IMR-90 (cell line): Measurements from ENCODE around the gene VEGFC. TPM values are rescaled to one million over a fixed set of nuclear protein-coding genes. Genes with fewer than 3 reads are reported as not detected.

Experiments used
- ATAC-seq: fragments of 200-7000 bp; cut with Tn5 transposase; 2 replicates; pipeline ENCODE4 v1.9.1; 2020; ENCODE audit warnings: low read depth, mild to moderate bottlenecking, moderate library complexity
- BruUV-seq: library from RNA; stranded (reverse); fragments of 400-500 nt; replicated peaks from 2 replicates; lab custom pipeline; 2021; lab: Mats Ljungman, UMichigan
- CTCF ChIA-PET: fragments of 300-600 bp; formaldehyde crosslinking; extraction: SDS; loops from one replicate; lab custom pipeline; 2021; ENCODE audit warnings: antibody characterized with exemption; lab: Yijun Ruan, JAX
- POLR2A ChIA-PET: fragments of 300-600 bp; sonication (Branson Sonifier 250); formaldehyde crosslinking; loops from one replicate; lab custom pipeline; 2022; ENCODE audit warnings: antibody characterized with exemption; ENCODE audit not compliant: unreplicated experiment; lab: Charles Lee
- DNase-seq: peaks from one replicate; pipeline ENCODE4 v3.0.0; 2013
- H2AFZ ChIP-seq: replicated peaks from 2 replicates; pipeline ENCODE3; 2013; ENCODE audit warnings: low read length, mild to moderate bottlenecking; ENCODE audit not compliant: poor library complexity
- H2AK5ac ChIP-seq: 2 replicates; pipeline ENCODE4 v1.6.1; 2013; ENCODE audit warnings: low read depth, low read length, inconsistent platforms
- H2AK9ac ChIP-seq: replicated peaks from 2 replicates; pipeline ENCODE3; 2013; ENCODE audit warnings: mild to moderate bottlenecking, low read depth, low read length, moderate library complexity; ENCODE audit not compliant: poor library complexity
- H2BK120ac ChIP-seq: 2 replicates; pipeline ENCODE4 v1.6.1; 2013; ENCODE audit warnings: low read depth, low read length, inconsistent platforms
- H2BK15ac ChIP-seq: 3 replicates; pipeline ENCODE4 v1.6.1; 2013; ENCODE audit warnings: low read depth, low read length, inconsistent platforms
- H2BK20ac ChIP-seq: 2 replicates; pipeline ENCODE4 v1.6.1; 2013; ENCODE audit warnings: low read depth, mild to moderate bottlenecking, inconsistent platforms, low read length, moderate library complexity
- H2BK5ac ChIP-seq: 2 replicates; pipeline ENCODE4 v1.6.1; 2013; ENCODE audit warnings: mild to moderate bottlenecking, low read depth, low read length, inconsistent platforms; ENCODE audit not compliant: poor library complexity, severe bottlenecking
- H3K14ac ChIP-seq: replicated peaks from 2 replicates; pipeline ENCODE4 v1.6.1; 2013; ENCODE audit warnings: low read depth, low read length, inconsistent platforms
- H3K18ac ChIP-seq: 2 replicates; pipeline ENCODE4 v1.6.1; 2013; ENCODE audit warnings: low read depth, low read length, control low read depth
- H3K23ac ChIP-seq: 2 replicates; pipeline ENCODE4 v1.6.1; 2013; ENCODE audit warnings: low read depth, low read length, inconsistent platforms
- H3K27ac ChIP-seq: 2 replicates; pipeline ENCODE4 v1.5.1; 2013; ENCODE audit warnings: mild to moderate bottlenecking, control low read depth, low read length; ENCODE audit not compliant: insufficient read depth
- H3K27me3 ChIP-seq: 2 replicates; pipeline ENCODE4 v1.6.1; 2013; ENCODE audit warnings: low read length; ENCODE audit not compliant: control insufficient read depth, insufficient read depth
- H3K36me3 ChIP-seq: 2 replicates; pipeline ENCODE4 v1.6.1; 2013; ENCODE audit warnings: low read length, mixed read lengths; ENCODE audit not compliant: control insufficient read depth, insufficient read depth
- H3K4ac ChIP-seq: 2 replicates; pipeline ENCODE4 v1.6.1; 2013; ENCODE audit warnings: low read depth, low read length, inconsistent platforms
- H3K4me1 ChIP-seq: 2 replicates; pipeline ENCODE4 v1.6.1; 2013; ENCODE audit warnings: low read length, mixed read lengths; ENCODE audit not compliant: control insufficient read depth, insufficient read depth
- H3K4me2 ChIP-seq: 2 replicates; pipeline ENCODE4 v1.6.1; 2013; ENCODE audit warnings: low read depth, mild to moderate bottlenecking, control low read depth, low read length, moderate library complexity
- H3K4me3 ChIP-seq: 2 replicates; pipeline ENCODE4 v1.5.1; 2013; ENCODE audit warnings: low read depth, mild to moderate bottlenecking, control low read depth, low read length, moderate library complexity; ENCODE audit not compliant: insufficient read depth
- H3K56ac ChIP-seq: 2 replicates; pipeline ENCODE4 v1.6.1; 2013; ENCODE audit warnings: low read length, inconsistent platforms; ENCODE audit not compliant: insufficient read depth; ENCODE audit errors: extremely low read depth
- H3K79me1 ChIP-seq, 2 experiments: 2 replicates each; pipeline ENCODE4 v1.6.1; 2013; ENCODE audit warnings: low read length in 2 of 2, inconsistent platforms in 1 of 2, low read depth in 1 of 2
- H3K9ac ChIP-seq: 2 replicates; pipeline ENCODE4 v1.6.1; 2013; ENCODE audit warnings: low read depth, low read length, control low read depth
- H3K9me1 ChIP-seq: 2 replicates; pipeline ENCODE4 v1.6.1; 2013; ENCODE audit warnings: low read length, inconsistent platforms; ENCODE audit not compliant: insufficient read depth
- H3K9me3 ChIP-seq: 2 replicates; pipeline ENCODE4 v1.6.1; 2013; ENCODE audit warnings: low read length; ENCODE audit not compliant: control insufficient read depth, insufficient read depth
- H4K20me1 ChIP-seq: 2 replicates; pipeline ENCODE4 v1.6.1; 2013; ENCODE audit warnings: low read length, inconsistent platforms; ENCODE audit not compliant: insufficient read depth
- H4K5ac ChIP-seq: 2 replicates; pipeline ENCODE4 v1.6.1; 2013; ENCODE audit warnings: mild to moderate bottlenecking, low read depth, low read length, control low read depth
- H4K8ac ChIP-seq, 2 experiments: 2 replicates each; pipeline ENCODE4 v1.6.1; 2013; ENCODE audit warnings: low read depth in 2 of 2, low read length in 2 of 2, control low read depth in 1 of 2, inconsistent platforms in 1 of 2
- H4K91ac ChIP-seq: 2 replicates; pipeline ENCODE4 v1.6.1; 2013; ENCODE audit warnings: low read depth, low read length, inconsistent platforms; ENCODE audit not compliant: insufficient read depth
- CEBPB ChIP-seq: IDR thresholded peaks from 2 replicates; pipeline ENCODE4 v1.6.1; 2012; ENCODE audit warnings: low read depth, low read length, improper control_type of control experiment
- CHD1 ChIP-seq: IDR thresholded peaks from 2 replicates; pipeline ENCODE4 v1.6.1; 2012; ENCODE audit warnings: low read depth, low read length, improper control_type of control experiment
- FOS ChIP-seq: fragments of 150-350 bp; IDR thresholded peaks from 2 replicates; pipeline ENCODE4 v1.6.1; 2016; ENCODE audit warnings: low read depth, low read length
- MAFK ChIP-seq: IDR thresholded peaks from 2 replicates; pipeline ENCODE4 v1.6.1; 2012; ENCODE audit warnings: low read depth, low read length, improper control_type of control experiment
- MAZ ChIP-seq: IDR thresholded peaks from 2 replicates; pipeline ENCODE4 v1.6.1; 2012; ENCODE audit warnings: low read depth, mild to moderate bottlenecking, low read length, improper control_type of control experiment, moderate library complexity, borderline replicate concordance
- MXI1 ChIP-seq: IDR thresholded peaks from 2 replicates; pipeline ENCODE4 v1.6.1; 2012; ENCODE audit warnings: low read depth, mild to moderate bottlenecking, low read length, moderate library complexity, borderline replicate concordance
- NFE2L2 ChIP-seq: fragments of 150-350 bp; IDR thresholded peaks from 2 replicates; pipeline ENCODE4 v1.6.1; 2016; ENCODE audit warnings: low read depth, mild to moderate bottlenecking, low read length
- POLR2A ChIP-seq: IDR thresholded peaks from 2 replicates; pipeline ENCODE4 v1.6.1; 2012; ENCODE audit warnings: mild to moderate bottlenecking, low read depth, low read length
- RAD21 ChIP-seq: IDR thresholded peaks from 2 replicates; pipeline ENCODE4 v1.6.1; 2012; ENCODE audit warnings: low read length, improper control_type of control experiment
- RCOR1 ChIP-seq: IDR thresholded peaks from 2 replicates; pipeline ENCODE4 v1.6.1; 2012; ENCODE audit warnings: mild to moderate bottlenecking, low read length, improper control_type of control experiment; ENCODE audit not compliant: insufficient replicate concordance
- RFX5 ChIP-seq: IDR thresholded peaks from 2 replicates; pipeline ENCODE4 v1.8.0; 2012; ENCODE audit warnings: low read depth, mild to moderate bottlenecking, low read length, moderate library complexity
- SMC3 ChIP-seq: fragments of 150-350 bp; IDR thresholded peaks from 2 replicates; pipeline ENCODE4 v1.6.1; 2016; ENCODE audit warnings: low read depth, mild to moderate bottlenecking, antibody characterized with exemption, low read length, moderate library complexity
- WGBS, 2 experiments: methylation state at CpG; one replicate each; pipeline versions ENCODE4 v1.1.5 to v1.1.7; 2013; ENCODE audit warnings: missing lambda C conversion rate in 2 of 2; ENCODE audit not compliant: insufficient read length in 1 of 2; ENCODE audit errors: extremely low coverage in 2 of 2; 5-methylcytosine and 5-hydroxymethylcytosine counted together
- dilution Hi-C: fragments of 300-500 bp; cut with HindIII; formaldehyde crosslinking; loops from one replicate; pipeline ENCODE4 v1.14.3; 2018; ENCODE audit warnings: low sequenced_read_pairs; ENCODE audit not compliant: unreplicated experiment
- in situ Hi-C: fragments of 300-500 bp; cut with MboI; formaldehyde crosslinking; loops from 3 replicates; pipeline ENCODE4 v1.14.3; 2019; ENCODE audit warnings: low sequenced_read_pairs, inconsistent platforms, mixed read lengths
- intact Hi-C: fragments of 100-400 bp; cut with micrococcal nuclease; formaldehyde crosslinking; loops from 2 replicates; pipeline ENCODE4 v1.10.0; 2022
- polyA plus RNA-seq, 3 experiments: library from polyadenylated mRNA; depleted of rRNA; stranded (reverse); fragments of >200 nt; gene quantifications; 2 replicates each; pipeline ENCODE4 v1.2.3, GENCODE V29; 2012; ENCODE audit warnings: low replicate concordance in 1 of 3
- total RNA-seq: library from RNA; depleted of rRNA; stranded (reverse); fragments of >200 nt; gene quantifications from 2 replicates; pipeline ENCODE4 v1.2.3, GENCODE V29; 2012
- TF ChIP-seq, protein P1 (sequence below): fragments of 150-350 bp; IDR thresholded peaks from 2 replicates; pipeline ENCODE4 v1.6.1; 2016; ENCODE audit warnings: low read depth, mild to moderate bottlenecking, low read length, moderate library complexity, borderline replicate concordance
- TF ChIP-seq, protein P2 (sequence below): conservative IDR thresholded peaks from 2 replicates; pipeline ENCODE4 v1.5.1; 2012; ENCODE audit warnings: mild to moderate bottlenecking, low read depth, low read length, improper control_type of control experiment
- TF ChIP-seq, protein P3 (sequence below): fragments of 150-350 bp; IDR thresholded peaks from 2 replicates; pipeline ENCODE4 v1.6.1; 2017; ENCODE audit warnings: mild to moderate bottlenecking, antibody characterized with exemption, low read length, low read depth

The VEGFC gene
- total and polyA plus RNA-seq, 2 of the 4 experiments (the other 2 are of a cell fraction), result 22.9 to 49.7 TPM

DNA sequence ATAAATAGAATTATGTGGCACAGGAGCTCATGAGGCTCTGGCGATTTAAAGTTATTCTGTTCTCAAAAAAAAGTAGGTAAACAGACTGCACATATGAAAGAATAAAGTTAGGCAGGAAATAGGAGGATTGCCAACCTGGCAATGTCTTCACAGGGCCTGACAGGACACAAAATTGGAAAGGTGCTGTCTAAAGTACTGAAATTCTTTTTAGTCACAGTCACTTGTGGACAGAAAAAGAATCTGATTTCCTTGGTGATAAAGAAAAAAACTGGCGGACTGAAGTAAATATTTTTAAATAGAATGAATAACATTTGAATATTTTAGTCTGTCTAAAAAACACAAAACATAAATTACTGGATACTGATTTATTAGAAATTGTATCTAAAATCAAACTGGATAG is 124.4 kb downstream of the VEGFC start:
- Histone ChIP-seq H2AFZ (no peak overlapping the region), H3K4me3 (no peak overlapping the region), H3K36me3 (no peaks in the 10 kb centered on the region), H2AK5ac (no peak overlapping the region), H3K23ac (no peak overlapping the region), H4K8ac (no peak overlapping the region), H3K27me3 (no peaks in the 10 kb centered on the region), H3K9ac (no peak overlapping the region), H2BK5ac (no peak overlapping the region), H3K9me1 (no peaks in the 10 kb centered on the region), H3K4ac (no peak overlapping the region), H3K4me2 (no peak overlapping the region), H3K4me1 (no peaks in the 10 kb centered on the region), H2AK9ac (no peak overlapping the region), H4K91ac (no peak overlapping the region), H4K20me1 (no peaks in the 10 kb centered on the region), H2BK20ac (no peak overlapping the region), H3K56ac (no peak overlapping the region), H3K27ac (no peak overlapping the region), H3K18ac (no peak overlapping the region), H3K9me3 (no peaks in the 10 kb centered on the region), H2BK120ac (no peak overlapping the region), H3K79me1 (no peaks in the 10 kb centered on the region; a peak in 1 of 4 replicates), H4K5ac (no peak overlapping the region), H3K14ac (no peak overlapping the region), H2BK15ac (no peak overlapping the region)
- DNase-seq, result no peak
- no peak for TF ChIP-seq RCOR1
- no peak for TF ChIP-seq FOS
- TF ChIP-seq, protein P1, sequence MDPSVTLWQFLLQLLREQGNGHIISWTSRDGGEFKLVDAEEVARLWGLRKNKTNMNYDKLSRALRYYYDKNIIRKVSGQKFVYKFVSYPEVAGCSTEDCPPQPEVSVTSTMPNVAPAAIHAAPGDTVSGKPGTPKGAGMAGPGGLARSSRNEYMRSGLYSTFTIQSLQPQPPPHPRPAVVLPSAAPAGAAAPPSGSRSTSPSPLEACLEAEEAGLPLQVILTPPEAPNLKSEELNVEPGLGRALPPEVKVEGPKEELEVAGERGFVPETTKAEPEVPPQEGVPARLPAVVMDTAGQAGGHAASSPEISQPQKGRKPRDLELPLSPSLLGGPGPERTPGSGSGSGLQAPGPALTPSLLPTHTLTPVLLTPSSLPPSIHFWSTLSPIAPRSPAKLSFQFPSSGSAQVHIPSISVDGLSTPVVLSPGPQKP, result no peak
- no peak for TF ChIP-seq SMC3
- no peak for TF ChIP-seq CEBPB
- TF ChIP-seq MXI1, result no peak
- no peak for TF ChIP-seq POLR2A
- TF ChIP-seq MAZ, result no peak
- no peak for TF ChIP-seq NFE2L2
- no peak for TF ChIP-seq RAD21
- no peak for TF ChIP-seq CHD1
- TF ChIP-seq, protein P2, sequence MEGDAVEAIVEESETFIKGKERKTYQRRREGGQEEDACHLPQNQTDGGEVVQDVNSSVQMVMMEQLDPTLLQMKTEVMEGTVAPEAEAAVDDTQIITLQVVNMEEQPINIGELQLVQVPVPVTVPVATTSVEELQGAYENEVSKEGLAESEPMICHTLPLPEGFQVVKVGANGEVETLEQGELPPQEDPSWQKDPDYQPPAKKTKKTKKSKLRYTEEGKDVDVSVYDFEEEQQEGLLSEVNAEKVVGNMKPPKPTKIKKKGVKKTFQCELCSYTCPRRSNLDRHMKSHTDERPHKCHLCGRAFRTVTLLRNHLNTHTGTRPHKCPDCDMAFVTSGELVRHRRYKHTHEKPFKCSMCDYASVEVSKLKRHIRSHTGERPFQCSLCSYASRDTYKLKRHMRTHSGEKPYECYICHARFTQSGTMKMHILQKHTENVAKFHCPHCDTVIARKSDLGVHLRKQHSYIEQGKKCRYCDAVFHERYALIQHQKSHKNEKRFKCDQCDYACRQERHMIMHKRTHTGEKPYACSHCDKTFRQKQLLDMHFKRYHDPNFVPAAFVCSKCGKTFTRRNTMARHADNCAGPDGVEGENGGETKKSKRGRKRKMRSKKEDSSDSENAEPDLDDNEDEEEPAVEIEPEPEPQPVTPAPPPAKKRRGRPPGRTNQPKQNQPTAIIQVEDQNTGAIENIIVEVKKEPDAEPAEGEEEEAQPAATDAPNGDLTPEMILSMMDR, result no peak
- no peak for TF ChIP-seq MAFK
- no peak for TF ChIP-seq RFX5
- TF ChIP-seq, protein P3, sequence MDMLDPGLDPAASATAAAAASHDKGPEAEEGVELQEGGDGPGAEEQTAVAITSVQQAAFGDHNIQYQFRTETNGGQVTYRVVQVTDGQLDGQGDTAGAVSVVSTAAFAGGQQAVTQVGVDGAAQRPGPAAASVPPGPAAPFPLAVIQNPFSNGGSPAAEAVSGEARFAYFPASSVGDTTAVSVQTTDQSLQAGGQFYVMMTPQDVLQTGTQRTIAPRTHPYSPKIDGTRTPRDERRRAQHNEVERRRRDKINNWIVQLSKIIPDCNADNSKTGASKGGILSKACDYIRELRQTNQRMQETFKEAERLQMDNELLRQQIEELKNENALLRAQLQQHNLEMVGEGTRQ, result no peak
- BruUV-seq, result no TSS peak
- intact Hi-C loops, result no loop called here
- CTCF ChIA-PET, result interaction anchor here (0.7 kb wide), 1 partner anchor 204 kb away, joined by 3 read pairs; no protein-coding TSS in a partner anchor
- POLR2A ChIA-PET, result no interaction called here
- 60% methylated on average over 1 of the region's 2 CpGs; no CpG with 5 or more reads in 1 of the 2 experiments for WGBS, 2 experiments
- dilution Hi-C loops, result no loop called here
- 0 out of 2 replicates have a peak, but pooled peaks have one; percentile 17 for ATAC-seq
- in situ Hi-C loops, result loop anchor here (25.0 kb wide), 1 partner anchor 281 kb away; no protein-coding TSS in a partner anchor
